ENCODE results near the gene RABIF. TPM values are rescaled to one million over a fixed set of nuclear protein-coding genes. Genes with fewer than 3 reads are reported as not detected.
"Not testable (repeated sequence)": the region's sequence is repeated elsewhere in the genome, so short reads cannot be mapped to it uniquely, and the experiment has no call there.

RABIF gene
- total RNA-seq, 1 donor from 2014 or later, result 13.4 TPM

DNA sequence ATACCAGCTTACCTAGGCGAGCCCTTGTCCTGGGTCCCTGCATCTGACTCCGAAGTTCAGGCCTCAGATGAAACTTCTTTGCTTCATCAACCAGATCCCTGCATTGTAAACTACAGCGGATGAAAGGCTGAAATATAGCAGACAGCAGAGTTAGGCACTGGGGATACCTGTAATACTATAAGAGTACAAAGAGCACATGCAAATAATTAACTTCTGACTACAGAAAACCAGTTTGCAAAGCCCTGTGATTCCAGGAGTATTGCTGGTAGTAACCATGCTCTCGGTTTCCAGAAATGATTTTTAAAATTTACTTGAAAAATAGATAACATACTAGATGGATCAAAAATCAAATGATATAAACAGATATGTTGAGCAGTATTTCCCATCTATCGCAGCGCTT is 20.0 kb upstream of the RABIF start:
- Mint-ChIP-seq H3K9me3 (no peaks in the 10 kb centered on the region), H3K27ac (no peak overlapping the region), H3K4me3 (no peak overlapping the region), H3K4me1 (ENCODE audit: low read depth) (peaks cover 6% of the 10 kb centered on the region), H3K36me3 (ENCODE audit: low read depth) (peaks cover 32% of the 10 kb centered on the region), H3K27me3 (ENCODE audit: insufficient read depth) (no peaks in the 10 kb centered on the region)
- no peak for DNase-seq (ENCODE audit: low spot score)
- intact Hi-C loops (cut with micrococcal nuclease), result no loop called here

DNA sequence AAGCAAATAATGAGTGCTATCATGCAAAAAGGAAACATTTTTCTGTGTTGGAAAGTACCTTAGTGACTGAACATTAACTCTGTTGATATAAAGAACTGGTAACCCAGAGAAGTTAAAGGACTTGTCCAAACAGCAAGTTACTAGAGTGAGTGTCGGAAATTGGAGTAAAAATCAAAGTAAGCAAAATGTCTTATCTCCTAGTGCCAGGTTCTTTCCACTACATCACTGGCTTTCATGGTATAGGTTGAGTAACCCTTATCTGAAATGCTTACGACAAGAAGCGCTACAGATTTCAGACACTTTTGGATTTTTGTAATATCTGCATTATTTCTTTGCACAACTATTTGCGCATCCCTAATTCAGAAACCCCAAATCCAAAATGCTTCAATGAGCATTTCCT is 16.4 kb upstream of the RABIF start:
- H3K36me3 Mint-ChIP-seq (ENCODE audit: low read depth), result peaks cover 15% of the 10 kb centered on the region
- no peaks in the 10 kb centered on the region for H3K4me1 Mint-ChIP-seq (ENCODE audit: low read depth)
- H3K27me3 Mint-ChIP-seq (ENCODE audit: insufficient read depth), result no peaks in the 10 kb centered on the region
- no peak overlapping the region for H3K4me3 Mint-ChIP-seq
- DNase-seq (ENCODE audit: low spot score), result no peak
- no peak overlapping the region for H3K27ac Mint-ChIP-seq
- intact Hi-C loops (cut with micrococcal nuclease), result no loop called here
- no peaks in the 10 kb centered on the region for H3K9me3 Mint-ChIP-seq

DNA sequence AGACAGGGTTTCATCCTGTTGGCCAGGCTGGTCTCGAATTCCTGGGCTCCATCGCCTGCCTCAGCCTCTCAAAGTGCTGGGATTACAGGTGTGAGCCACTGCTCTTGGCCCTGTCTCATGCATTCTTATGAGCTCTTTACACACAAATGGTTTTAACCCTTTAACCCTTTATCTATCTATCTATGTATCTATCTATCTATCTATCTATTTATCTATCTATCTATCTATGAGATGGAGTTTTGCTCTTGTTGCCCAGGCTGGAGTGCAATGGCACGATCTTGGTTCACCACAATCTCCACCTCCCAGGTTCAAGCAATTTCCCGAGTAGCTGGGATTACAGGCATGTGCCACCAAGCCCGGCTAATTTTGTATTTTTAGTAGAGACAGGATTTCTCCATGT is 14.9 kb upstream of the RABIF start:
- H3K27ac Mint-ChIP-seq; intact Hi-C loops (cut with micrococcal nuclease); H3K4me3 Mint-ChIP-seq; H3K27me3 Mint-ChIP-seq (ENCODE audit: insufficient read depth); H3K4me1 Mint-ChIP-seq (ENCODE audit: low read depth); DNase-seq (ENCODE audit: low spot score); H3K9me3 Mint-ChIP-seq; H3K36me3 Mint-ChIP-seq (ENCODE audit: low read depth): not testable (repeated sequence)

DNA sequence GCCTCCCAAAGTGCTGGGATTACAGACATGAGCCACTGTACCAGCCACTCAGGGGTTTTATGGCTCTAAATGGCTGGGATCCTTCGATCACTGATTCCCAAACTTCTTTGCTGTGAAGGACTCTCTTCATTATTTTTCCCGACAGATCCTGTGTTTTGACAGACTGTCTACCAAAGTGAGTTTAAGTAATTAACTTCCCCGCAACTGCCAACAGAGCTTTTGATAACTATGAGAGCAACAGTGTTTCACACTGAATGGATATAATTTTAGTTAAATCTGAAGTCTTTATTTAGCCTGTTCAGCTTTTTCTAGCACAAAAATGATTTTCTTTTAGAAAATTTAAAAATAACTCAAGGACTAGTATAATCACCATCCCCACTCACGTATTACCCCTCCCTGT is 12.6 kb upstream of the RABIF start:
- Mint-ChIP-seq H3K27me3 (ENCODE audit: insufficient read depth) (no peaks in the 10 kb centered on the region), H3K9me3 (no peaks in the 10 kb centered on the region), H3K4me1 (ENCODE audit: low read depth) (no peaks in the 10 kb centered on the region), H3K27ac (no peak overlapping the region), H3K36me3 (ENCODE audit: low read depth) (peaks cover 17% of the 10 kb centered on the region), H3K4me3 (no peak overlapping the region)
- DNase-seq (ENCODE audit: low spot score), result no peak
- intact Hi-C loops (cut with micrococcal nuclease), result no loop called here

DNA sequence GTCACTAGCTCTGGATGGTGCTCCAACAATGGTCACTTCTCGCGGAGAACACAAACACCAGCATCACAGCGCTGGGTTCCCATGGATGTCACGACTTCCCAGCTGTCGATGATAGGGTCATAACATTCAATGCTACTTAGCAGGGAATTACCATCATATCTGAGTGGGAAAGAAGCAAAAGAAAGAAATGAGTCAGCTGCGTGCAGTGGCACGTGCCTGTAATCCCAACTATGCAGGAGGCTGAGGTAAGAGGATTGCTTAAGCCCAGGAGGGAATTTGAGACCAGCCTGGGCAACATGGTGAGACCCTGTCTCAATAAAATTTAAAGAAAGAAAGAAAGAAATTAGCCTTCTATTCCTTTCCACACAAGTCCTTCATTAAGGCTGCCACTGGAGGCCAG is 3.6 kb upstream of the RABIF start:
- intact Hi-C loops (cut with micrococcal nuclease), result no loop called here
- Mint-ChIP-seq H3K36me3 (ENCODE audit: low read depth) (peaks cover 34% of the 10 kb centered on the region), H3K4me1 (ENCODE audit: low read depth) (peaks cover 20% of the 10 kb centered on the region)

DNA sequence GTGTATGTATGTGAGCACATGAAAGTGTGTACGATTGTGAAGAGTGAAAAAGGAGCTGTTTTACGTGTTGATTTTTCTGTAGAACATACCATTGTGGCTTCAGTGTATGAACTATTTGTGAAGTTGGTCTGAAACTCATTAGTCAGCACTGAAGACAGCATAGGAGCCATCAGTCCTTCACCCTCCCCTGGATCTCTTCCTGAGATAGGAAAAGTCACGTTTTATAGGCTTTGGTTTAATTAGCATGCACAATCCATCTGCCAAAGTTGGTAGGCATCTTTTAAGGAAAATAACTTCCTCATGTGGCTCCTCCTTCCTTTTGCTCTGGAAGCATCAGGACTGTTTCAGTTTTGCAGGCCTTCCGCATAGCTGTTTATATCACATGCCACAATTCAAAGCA is 1.4 kb upstream of the RABIF start:
- Mint-ChIP-seq H3K36me3 (ENCODE audit: low read depth) (peaks cover 26% of the 10 kb centered on the region), H3K4me3 (no peak overlapping the region), H3K4me1 (ENCODE audit: low read depth) (peaks cover 25% of the 10 kb centered on the region), H3K27me3 (ENCODE audit: insufficient read depth) (no peaks in the 10 kb centered on the region), H3K9me3 (no peaks in the 10 kb centered on the region), H3K27ac (no peak overlapping the region)
- DNase-seq (ENCODE audit: low spot score), result no peak
- intact Hi-C loops (cut with micrococcal nuclease), result no loop called here

More for the DNA sequence above, 3.6 kb upstream of the RABIF start:
- Mint-ChIP-seq H3K27me3 (ENCODE audit: insufficient read depth) (no peaks in the 10 kb centered on the region), H3K27ac (no peak overlapping the region), H3K4me3 (no peak overlapping the region), H3K9me3 (no peaks in the 10 kb centered on the region)
- no peak for DNase-seq (ENCODE audit: low spot score)

DNA sequence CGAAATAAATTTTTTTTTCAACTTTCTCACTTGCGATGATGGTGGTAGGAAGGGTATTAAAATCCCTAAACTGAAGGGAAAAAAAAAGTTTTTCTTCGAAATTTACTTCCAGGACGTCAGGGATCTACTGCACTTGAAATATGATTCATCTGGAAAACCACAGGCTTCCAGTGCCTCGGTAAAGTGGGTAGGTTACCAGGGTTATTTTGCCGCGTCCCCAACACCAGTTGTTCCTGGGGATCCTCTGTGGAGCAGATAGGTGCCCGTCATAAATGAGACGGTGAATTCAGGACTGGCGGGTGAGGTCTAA is 773 bp downstream of the RABIF start:
- H3K4me1 Mint-ChIP-seq (ENCODE audit: low read depth), result peaks cover 25% of the 10 kb centered on the region
- intact Hi-C loops (cut with micrococcal nuclease), result loop anchor here (1.0 to 5.0 kb wide), 6 partner anchors 53 to 539 kb away; partner anchors contain the start of genes ADIPOR1, PPFIA4 and PPP1R12B
- H3K36me3 Mint-ChIP-seq (ENCODE audit: low read depth), result peaks cover 14% of the 10 kb centered on the region
- H3K27ac Mint-ChIP-seq, result peak overlapping the region; percentile 96
- no peaks in the 10 kb centered on the region for H3K9me3 Mint-ChIP-seq
- no peak for DNase-seq (ENCODE audit: low spot score)
- H3K27me3 Mint-ChIP-seq (ENCODE audit: insufficient read depth), result no peaks in the 10 kb centered on the region
- peak overlapping the region; percentile 96 for H3K4me3 Mint-ChIP-seq

DNA sequence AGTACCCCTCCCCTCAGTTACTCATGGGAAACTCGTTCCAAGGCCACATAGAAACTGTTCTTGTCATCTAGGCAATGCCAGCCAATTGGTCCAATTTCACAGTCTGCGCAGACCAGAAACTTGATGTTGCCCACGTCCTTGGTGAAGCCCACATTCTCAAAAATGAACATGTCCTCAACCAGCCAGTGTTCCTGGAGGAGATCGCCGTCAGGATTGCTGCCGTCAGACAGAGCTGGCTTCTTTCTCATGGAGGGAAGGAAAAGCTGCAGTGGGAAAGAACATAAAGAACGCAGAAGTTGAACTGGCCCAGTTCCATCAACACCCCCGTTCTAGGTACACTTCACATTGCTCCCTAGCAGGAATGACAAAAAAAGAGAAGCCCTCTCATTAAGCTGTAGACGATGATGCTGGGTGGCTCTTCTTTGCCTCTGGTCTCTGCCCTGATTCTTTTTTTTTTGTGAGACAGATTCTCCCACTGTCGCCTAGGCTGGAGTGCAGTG is 7.9 kb downstream of the RABIF start:
- H3K27ac Mint-ChIP-seq, result no peak overlapping the region

DNA sequence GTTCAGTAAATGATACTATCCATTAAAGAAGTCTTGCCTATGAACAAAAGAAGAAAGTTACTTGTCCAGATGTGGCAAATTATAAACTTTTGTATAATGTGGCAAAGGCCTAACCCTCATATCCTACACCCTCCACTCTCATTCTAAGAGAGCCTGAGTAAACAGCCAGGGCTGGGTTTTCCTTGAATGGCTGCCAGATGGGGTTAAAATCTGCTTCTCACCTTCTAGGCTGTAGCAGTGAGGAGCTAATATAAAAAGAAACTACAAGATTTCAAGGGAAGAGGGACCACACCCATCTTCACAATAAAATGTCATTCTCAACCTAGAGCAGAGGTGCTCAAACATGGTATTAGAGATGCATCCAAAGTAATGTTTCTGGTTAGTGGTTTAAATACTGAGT is 8.9 kb downstream of the RABIF start:
- Mint-ChIP-seq H3K4me1 (ENCODE audit: low read depth) (peaks cover 6% of the 10 kb centered on the region), H3K27ac (no peak overlapping the region), H3K4me3 (no peak overlapping the region), H3K9me3 (no peaks in the 10 kb centered on the region), H3K27me3 (ENCODE audit: insufficient read depth) (no peaks in the 10 kb centered on the region), H3K36me3 (ENCODE audit: low read depth) (peaks cover 24% of the 10 kb centered on the region)
- DNase-seq (ENCODE audit: low spot score), result no peak
- intact Hi-C loops (cut with micrococcal nuclease), result no loop called here

More for the DNA sequence above, 7.9 kb downstream of the RABIF start:
- no peaks in the 10 kb centered on the region for H3K27me3 Mint-ChIP-seq (ENCODE audit: insufficient read depth)
- H3K4me1 Mint-ChIP-seq (ENCODE audit: low read depth), result peaks cover 6% of the 10 kb centered on the region
- peaks cover 26% of the 10 kb centered on the region for H3K36me3 Mint-ChIP-seq (ENCODE audit: low read depth)
- H3K9me3 Mint-ChIP-seq, result no peaks in the 10 kb centered on the region
- no peak overlapping the region for H3K4me3 Mint-ChIP-seq
- intact Hi-C loops (cut with micrococcal nuclease), result no loop called here
- DNase-seq (ENCODE audit: low spot score), result no peak

DNA sequence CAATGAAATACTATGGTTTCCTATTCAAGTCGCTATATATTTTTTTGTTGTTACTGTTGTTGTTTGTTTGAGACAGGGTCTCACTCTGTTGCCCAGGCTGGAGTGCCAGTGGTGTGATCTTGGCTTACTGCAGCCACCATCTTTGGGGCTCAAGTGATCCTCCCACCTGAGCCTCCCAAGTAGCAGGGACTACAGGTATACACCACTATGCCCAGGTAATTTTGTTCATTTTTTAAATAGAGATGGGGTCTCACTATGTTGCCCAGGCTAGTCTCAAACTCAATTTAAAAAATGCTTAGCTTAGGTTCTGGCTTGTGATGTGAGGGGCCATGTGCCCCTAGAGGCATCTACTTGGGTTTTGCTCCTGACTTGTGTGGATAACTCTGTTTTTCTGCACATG is 9.8 kb downstream of the RABIF start:
- Mint-ChIP-seq H3K27me3 (ENCODE audit: insufficient read depth) (no peaks in the 10 kb centered on the region), H3K27ac (no peak overlapping the region), H3K4me3 (no peak overlapping the region), H3K9me3 (no peaks in the 10 kb centered on the region), H3K36me3 (ENCODE audit: low read depth) (peaks cover 24% of the 10 kb centered on the region), H3K4me1 (ENCODE audit: low read depth) (peaks cover 6% of the 10 kb centered on the region)
- intact Hi-C loops (cut with micrococcal nuclease), result no loop called here
- no peak for DNase-seq (ENCODE audit: low spot score)

DNA sequence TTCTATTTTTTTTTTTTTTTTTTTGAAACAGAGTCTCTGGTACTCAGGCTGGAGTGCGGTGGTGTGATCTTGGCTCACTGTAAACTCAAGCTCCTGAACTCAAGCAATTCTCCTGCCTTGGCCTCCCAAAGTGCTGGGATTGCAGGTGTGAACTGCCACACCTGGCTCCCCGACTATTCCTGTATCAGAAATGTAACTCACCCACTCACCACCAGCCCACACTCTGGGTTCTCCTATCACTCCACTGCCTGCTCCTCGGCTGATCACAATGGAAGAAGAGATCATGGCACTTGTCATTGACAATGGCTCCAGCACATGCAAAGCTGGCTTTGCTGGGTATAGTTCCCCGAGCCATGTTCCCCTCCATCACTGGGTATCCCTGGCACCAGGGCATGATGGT is 15.9 kb downstream of the RABIF start:
- no peak for DNase-seq (ENCODE audit: low spot score)
- H3K4me3 Mint-ChIP-seq, result no peak overlapping the region
- no peaks in the 10 kb centered on the region for H3K9me3 Mint-ChIP-seq
- intact Hi-C loops (cut with micrococcal nuclease), result no loop called here
- peaks cover 5% of the 10 kb centered on the region for H3K36me3 Mint-ChIP-seq (ENCODE audit: low read depth)
- H3K4me1 Mint-ChIP-seq (ENCODE audit: low read depth), result no peaks in the 10 kb centered on the region
- no peak overlapping the region for H3K27ac Mint-ChIP-seq
- peaks cover 4% of the 10 kb centered on the region for H3K27me3 Mint-ChIP-seq (ENCODE audit: insufficient read depth)

DNA sequence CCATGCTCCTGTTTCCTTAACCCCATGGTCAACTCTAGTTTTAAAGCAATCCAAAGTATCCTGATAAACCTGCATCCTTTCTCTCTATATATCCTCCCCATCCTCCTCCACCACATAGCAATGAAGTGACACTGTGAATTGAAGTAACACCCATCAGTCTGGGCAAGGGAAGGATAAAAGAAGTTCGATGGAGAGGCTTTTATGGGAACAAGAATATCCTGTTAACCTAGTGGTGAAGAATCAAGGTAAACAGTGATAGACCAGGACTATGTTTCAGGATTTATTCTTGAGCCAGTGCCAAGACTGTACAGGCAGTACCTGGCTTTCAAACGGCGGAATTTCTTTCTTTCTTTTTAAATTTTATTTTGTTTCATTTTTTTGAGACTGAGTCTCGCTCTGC is 17.6 kb downstream of the RABIF start:
- H3K9me3 Mint-ChIP-seq, result no peaks in the 10 kb centered on the region
- peaks cover 10% of the 10 kb centered on the region for H3K27me3 Mint-ChIP-seq (ENCODE audit: insufficient read depth)
- DNase-seq (ENCODE audit: low spot score), result no peak
- intact Hi-C loops (cut with micrococcal nuclease), result no loop called here
- no peaks in the 10 kb centered on the region for H3K4me1 Mint-ChIP-seq (ENCODE audit: low read depth)
- no peak overlapping the region for H3K27ac Mint-ChIP-seq
- H3K4me3 Mint-ChIP-seq, result no peak overlapping the region
- peaks cover 3% of the 10 kb centered on the region for H3K36me3 Mint-ChIP-seq (ENCODE audit: low read depth)

DNA sequence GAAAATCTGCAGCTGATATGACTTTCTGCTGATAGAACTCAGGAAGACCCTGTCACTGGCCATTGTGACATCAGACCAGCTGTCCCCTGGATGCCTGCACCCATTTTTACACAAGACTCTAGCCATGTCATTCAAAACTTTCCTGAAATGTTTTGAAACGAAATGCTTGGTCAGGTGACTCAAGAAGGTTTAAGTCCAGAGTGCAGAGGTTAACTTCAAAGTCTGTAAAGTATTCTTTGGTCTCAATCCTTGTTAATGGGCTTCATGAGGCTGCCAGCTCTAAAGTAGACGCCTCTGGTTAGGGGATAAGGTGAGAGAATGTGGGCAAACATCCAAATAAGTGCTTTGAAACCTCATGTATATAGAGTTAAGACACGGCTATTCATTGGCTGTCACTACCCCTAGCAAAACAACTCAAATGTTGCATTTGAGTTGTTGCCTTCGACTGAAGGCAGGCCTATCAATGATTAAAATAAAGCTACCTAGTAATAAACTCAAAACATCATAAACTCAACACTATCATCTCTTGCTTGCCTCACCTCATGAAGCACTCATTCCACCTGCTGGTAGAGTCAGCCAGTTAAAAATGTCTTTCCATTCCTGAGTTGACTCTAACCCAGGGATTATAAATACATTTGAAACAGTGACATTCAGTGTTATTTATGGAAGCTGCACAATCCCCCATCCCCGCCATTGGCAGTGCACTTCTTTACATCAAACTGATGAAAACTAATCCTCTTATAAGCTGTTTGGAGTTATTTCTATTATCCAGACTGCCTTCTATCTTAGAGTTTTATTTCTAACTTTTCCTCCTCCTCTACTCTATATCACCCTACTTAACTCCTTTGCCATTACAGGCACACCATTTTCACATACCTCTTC is 26.0 kb downstream of the RABIF start:
- peak overlapping the region; percentile 15 for H3K4me3 Mint-ChIP-seq
- intact Hi-C loops (cut with micrococcal nuclease), result loop anchor here (5.0 kb wide), 1 partner anchor 71 kb away; no protein-coding TSS in a partner anchor
- no peak for DNase-seq (ENCODE audit: low spot score)
- peaks cover 21% of the 10 kb centered on the region for H3K4me1 Mint-ChIP-seq (ENCODE audit: low read depth)
- H3K27ac Mint-ChIP-seq, result no peak overlapping the region
- H3K36me3 Mint-ChIP-seq (ENCODE audit: low read depth), result peaks cover 3% of the 10 kb centered on the region
- no peaks in the 10 kb centered on the region for H3K9me3 Mint-ChIP-seq
- H3K27me3 Mint-ChIP-seq (ENCODE audit: insufficient read depth), result peaks cover 68% of the 10 kb centered on the region

Data from activated T-helper 1 cell treated with anti-CD3 and anti-CD28 coated beads, Interleukin-12 subunit alpha, Interleukin-12 subunit beta, Interleukin-2, Interleukin-4 antibody, amounts not matched to agents 30 ng/mL and 10 ng/mL and 1 ng/mL, durations not matched to agents 14 hours and 24 hours and 36 hours (primary cell).